HUES6 (cell line): ENCODE data around the gene LRSAM1.

Experiments used
- H3K27ac ChIP-seq: 2 replicates; pipeline ENCODE4 v1.7.0; 2013; ENCODE audit warnings: low read depth, mild to moderate bottlenecking, low read length, inconsistent platforms
- H3K27me3 ChIP-seq: 2 replicates; pipeline ENCODE4 v1.6.1; 2013; ENCODE audit warnings: low read length; ENCODE audit not compliant: control insufficient read depth, insufficient read depth
- H3K36me3 ChIP-seq: 2 replicates; pipeline ENCODE4 v1.6.1; 2013; ENCODE audit warnings: low read length; ENCODE audit not compliant: control insufficient read depth, insufficient read depth
- H3K4me1 ChIP-seq: 2 replicates; pipeline ENCODE4 v1.6.1; 2013; ENCODE audit warnings: low read length; ENCODE audit not compliant: control insufficient read depth, insufficient read depth
- H3K4me3 ChIP-seq: 2 replicates; pipeline ENCODE4 v1.5.1; 2013; ENCODE audit warnings: low read depth, low read length
- H3K9ac ChIP-seq: one replicate; pipeline ENCODE4 v1.6.1; 2013; ENCODE audit warnings: mild to moderate bottlenecking, low read length
- H3K9me3 ChIP-seq: 2 replicates; pipeline ENCODE4 v1.6.1; 2013; ENCODE audit warnings: low read depth, low read length; ENCODE audit not compliant: control insufficient read depth, insufficient read depth

LRSAM1 gene

GRCh38 chr9:127489471-127490115, 38.3 kb downstream of the LRSAM1 start:
- H3K4me1 ChIP-seq = peaks cover 6% of the 10 kb centered on the region; the same call in 1 of the 2 replicates
- peaks cover 61% of the 10 kb centered on the region for H3K36me3 ChIP-seq
- no peak overlapping the region for H3K9ac ChIP-seq
- H3K27me3 ChIP-seq = no peaks in the 10 kb centered on the region
- no peak overlapping the region for H3K27ac ChIP-seq
- no peak overlapping the region for H3K4me3 ChIP-seq
- no peaks in the 10 kb centered on the region for H3K9me3 ChIP-seq

DNA sequence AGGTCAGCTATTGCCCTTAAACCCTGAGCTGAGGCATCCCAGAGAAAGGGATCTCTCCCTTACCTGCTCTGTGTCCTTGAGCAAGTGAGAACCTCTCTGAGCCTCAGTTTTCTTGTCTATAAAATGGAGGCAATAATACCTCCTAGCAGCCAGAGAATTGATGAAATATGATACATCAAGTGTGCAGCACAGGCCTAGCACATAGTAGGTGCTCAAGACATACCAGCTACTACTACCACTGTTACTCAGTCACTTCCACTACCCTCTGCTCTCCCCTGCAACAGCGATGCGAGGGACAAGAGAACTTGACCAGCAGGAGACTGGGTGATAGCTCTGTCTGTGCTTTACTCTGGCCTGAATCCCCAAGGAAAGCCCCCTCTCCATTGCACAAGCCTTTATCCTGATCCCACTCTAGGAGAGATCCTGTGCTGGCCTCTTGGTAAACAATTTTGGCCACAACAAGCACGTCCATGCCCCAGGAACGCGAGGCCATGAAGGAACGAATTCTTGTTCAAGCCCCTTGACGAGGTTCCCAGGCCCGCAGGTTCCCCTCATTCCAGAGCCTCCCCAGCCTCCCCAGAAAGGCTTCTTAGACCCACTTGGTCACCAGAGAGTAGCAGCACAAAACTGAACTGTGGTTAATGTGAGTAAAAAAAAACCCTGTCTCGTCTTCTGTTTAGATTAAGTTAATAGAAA, 39.4 kb downstream of the LRSAM1 start:
- H3K4me1 ChIP-seq = peaks cover 6% of the 10 kb centered on the region; the same call in 1 of the 2 replicates
- no peak overlapping the region for H3K27ac ChIP-seq
- H3K9ac ChIP-seq = no peak overlapping the region
- H3K9me3 ChIP-seq = no peaks in the 10 kb centered on the region
- H3K36me3 ChIP-seq = peaks cover 64% of the 10 kb centered on the region
- H3K4me3 ChIP-seq = no peak overlapping the region
- no peaks in the 10 kb centered on the region for H3K27me3 ChIP-seq

GRCh38 chr9:127491516-127491915, 40.2 kb downstream of the LRSAM1 start:
- H3K36me3 ChIP-seq = peaks cover 68% of the 10 kb centered on the region
- peaks cover 6% of the 10 kb centered on the region; the same call in 1 of the 2 replicates for H3K4me1 ChIP-seq

GRCh38 chr9:127492616-127493015, 41.3 kb downstream of the LRSAM1 start:
- no peak overlapping the region for H3K9ac ChIP-seq
- no peak overlapping the region for H3K4me3 ChIP-seq
- H3K36me3 ChIP-seq = peaks cover 76% of the 10 kb centered on the region
- H3K9me3 ChIP-seq = no peaks in the 10 kb centered on the region
- peaks cover 6% of the 10 kb centered on the region; the same call in 1 of the 2 replicates for H3K4me1 ChIP-seq
- no peak overlapping the region for H3K27ac ChIP-seq
- H3K27me3 ChIP-seq = no peaks in the 10 kb centered on the region

More at GRCh38 chr9:127491516-127491915, 40.2 kb downstream of the LRSAM1 start:
- Histone ChIP-seq H3K9me3 (no peaks in the 10 kb centered on the region), H3K4me3 (no peak overlapping the region), H3K9ac (no peak overlapping the region), H3K27me3 (no peaks in the 10 kb centered on the region), H3K27ac (no peak overlapping the region)

DNA sequence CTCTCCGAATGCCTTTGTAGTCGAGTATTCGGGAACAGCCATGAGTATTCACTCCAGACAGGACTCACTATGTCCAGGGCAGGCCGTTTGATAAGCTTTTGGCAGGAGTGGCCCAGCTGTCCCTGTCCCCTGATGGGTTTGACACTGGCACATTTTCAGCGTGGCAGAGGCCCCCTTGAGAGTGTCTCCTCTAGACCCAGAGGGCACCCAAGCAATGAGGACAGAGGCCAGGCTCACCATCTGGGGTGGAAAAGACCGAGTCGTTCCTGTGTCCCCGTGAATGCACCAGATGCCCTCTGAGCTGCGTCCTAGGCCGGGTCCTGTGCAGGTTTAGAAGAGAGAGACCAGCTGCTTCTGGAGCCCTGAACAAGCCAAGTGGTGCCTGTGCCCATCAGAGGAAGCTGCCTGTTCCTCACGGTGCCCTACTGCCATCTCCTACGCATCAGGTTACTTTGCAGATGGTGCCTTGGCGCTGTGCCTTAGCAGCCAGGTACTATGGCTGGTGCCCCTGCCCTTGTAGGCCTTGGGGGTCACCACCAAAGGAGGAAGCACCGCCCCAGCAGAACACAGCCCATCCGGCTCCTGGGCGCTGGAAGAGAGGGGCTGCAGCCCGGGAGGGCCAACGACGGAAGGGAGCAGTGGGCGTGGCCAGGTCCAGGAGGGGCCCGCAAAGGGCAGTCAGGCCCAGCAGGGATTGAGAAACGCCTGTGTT, 42.4 kb downstream of the LRSAM1 start:
- Histone ChIP-seq H3K4me1 (peaks cover 6% of the 10 kb centered on the region; the same call in 1 of the 2 replicates), H3K27me3 (no peaks in the 10 kb centered on the region), H3K4me3 (no peak overlapping the region), H3K36me3 (peaks cover 79% of the 10 kb centered on the region), H3K9ac (no peak overlapping the region), H3K27ac (no peak overlapping the region), H3K9me3 (no peaks in the 10 kb centered on the region)

- H3K9ac ChIP-seq = no peak overlapping the region
- H3K9me3 ChIP-seq = no peaks in the 10 kb centered on the region
- H3K27ac ChIP-seq = no peak overlapping the region
- H3K4me1 ChIP-seq = peaks cover 6% of the 10 kb centered on the region; the same call in 1 of the 2 replicates
- peaks cover 76% of the 10 kb centered on the region for H3K36me3 ChIP-seq
- H3K4me3 ChIP-seq = no peak overlapping the region
- no peaks in the 10 kb centered on the region for H3K27me3 ChIP-seq
Measured at GRCh38 chr9:127494304-127494702, 43.0 kb downstream of the LRSAM1 start.

GRCh38 chr9:127495884-127496555, 44.7 kb downstream of the LRSAM1 start:
- Histone ChIP-seq H3K9me3 (no peaks in the 10 kb centered on the region), H3K27ac (no peak overlapping the region), H3K9ac (no peak overlapping the region), H3K36me3 (peaks cover 66% of the 10 kb centered on the region), H3K4me3 (no peak overlapping the region), H3K27me3 (no peaks in the 10 kb centered on the region), H3K4me1 (no peaks in the 10 kb centered on the region)

DNA sequence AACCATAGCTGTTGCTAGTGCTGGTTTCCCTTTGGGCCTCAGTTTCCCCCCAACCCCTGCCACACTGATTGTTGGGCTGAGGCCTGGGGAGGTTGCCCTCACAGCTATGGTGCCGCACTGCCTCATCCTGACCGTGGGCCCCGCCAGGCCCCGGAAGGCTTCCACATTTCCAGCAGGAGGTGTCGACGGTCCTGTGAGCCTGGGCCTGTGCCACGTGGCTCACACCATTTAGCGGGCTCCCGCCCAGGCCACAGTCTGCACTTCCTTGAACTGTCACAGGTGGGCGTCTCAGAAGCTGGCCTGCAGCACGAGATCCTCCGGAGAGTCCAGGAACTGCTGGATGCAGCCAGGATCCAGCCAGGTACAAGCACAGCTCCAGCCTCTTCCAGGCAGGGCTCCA, 45.7 kb downstream of the LRSAM1 start:
- H3K4me3 ChIP-seq = no peak overlapping the region
- H3K9me3 ChIP-seq = no peaks in the 10 kb centered on the region
- H3K36me3 ChIP-seq = peaks cover 59% of the 10 kb centered on the region
- no peak overlapping the region for H3K27ac ChIP-seq
- no peaks in the 10 kb centered on the region for H3K4me1 ChIP-seq
- no peaks in the 10 kb centered on the region for H3K27me3 ChIP-seq
- H3K9ac ChIP-seq = no peak overlapping the region

DNA sequence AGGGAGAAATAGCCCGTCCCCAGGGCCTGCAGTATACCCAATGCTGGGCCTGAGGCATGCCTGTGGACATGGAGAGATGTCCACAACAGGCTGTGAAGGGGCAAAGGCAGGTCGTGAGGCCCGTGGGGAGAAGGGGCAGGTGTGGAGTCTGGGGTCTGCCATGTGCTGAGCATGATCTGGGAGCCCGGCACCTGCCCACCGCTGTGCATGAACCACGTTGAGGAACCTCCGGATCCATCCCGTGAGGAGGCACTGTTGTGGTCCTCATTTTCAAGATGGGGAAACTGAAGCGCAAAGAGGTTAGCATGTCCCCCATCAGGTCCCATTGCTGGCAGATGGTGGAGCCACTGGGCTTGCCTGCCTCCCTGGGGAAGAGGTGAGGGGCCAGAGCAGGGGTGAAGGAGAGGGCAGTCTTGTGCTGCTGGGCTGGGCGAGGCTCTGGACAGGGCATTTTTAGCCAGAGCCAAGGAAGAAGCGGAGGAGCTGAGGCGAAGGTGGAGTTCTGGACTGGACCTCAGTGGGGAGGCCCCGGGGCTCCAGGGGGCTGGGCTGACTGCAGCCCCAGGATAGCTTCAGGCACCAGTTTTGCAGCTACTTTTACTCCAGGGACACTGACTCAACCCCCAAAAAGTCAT, 46.5 kb downstream of the LRSAM1 start:
- no peaks in the 10 kb centered on the region for H3K27me3 ChIP-seq
- H3K9ac ChIP-seq = no peak overlapping the region
- H3K27ac ChIP-seq = no peak overlapping the region
- H3K9me3 ChIP-seq = no peaks in the 10 kb centered on the region
- peaks cover 53% of the 10 kb centered on the region for H3K36me3 ChIP-seq
- no peaks in the 10 kb centered on the region for H3K4me1 ChIP-seq
- no peak overlapping the region for H3K4me3 ChIP-seq

GRCh38 chr9:127498298-127498697, 47.0 kb downstream of the LRSAM1 start:
- no peaks in the 10 kb centered on the region for H3K27me3 ChIP-seq
- no peak overlapping the region for H3K4me3 ChIP-seq
- no peaks in the 10 kb centered on the region for H3K9me3 ChIP-seq
- H3K27ac ChIP-seq = no peak overlapping the region
- peaks cover 55% of the 10 kb centered on the region for H3K36me3 ChIP-seq
- no peaks in the 10 kb centered on the region for H3K4me1 ChIP-seq
- no peak overlapping the region for H3K9ac ChIP-seq
